Astrocyte (in vitro differentiated cells and primary cell): Measurements from ENCODE around the gene TRIO. TPM values are rescaled to one million over a fixed set of nuclear protein-coding genes. Genes with fewer than 3 reads are reported as not detected.

Experiments
- DNase-seq: peaks from one replicate; pipeline ENCODE4 v3.0.0-alpha.2; 2010; ENCODE audit warnings: low read depth
- FAIRE-seq: peaks from 2 replicates; lab custom pipeline; 2011; peaks lifted over from hg19 to GRCh38; lab: Jason Lieb, UNC
- H2AFZ ChIP-seq: 2 replicates; pipeline ENCODE4 v1.6.0; 2012; ENCODE audit warnings: low read depth, low read length, inconsistent platforms
- H3K27ac ChIP-seq: 2 replicates; pipeline ENCODE4 v1.5.1; 2011; ENCODE audit warnings: low read depth, low read length, inconsistent platforms
- H3K27me3 ChIP-seq: 2 replicates; pipeline ENCODE4 v1.6.0; 2011; ENCODE audit warnings: low read length, inconsistent platforms; ENCODE audit not compliant: insufficient read depth
- H3K36me3 ChIP-seq: 2 replicates; pipeline ENCODE4 v1.5.1; 2011; ENCODE audit warnings: low read length, inconsistent platforms; ENCODE audit not compliant: insufficient read depth
- H3K4me1 ChIP-seq: 2 replicates; pipeline ENCODE4 v1.5.1; 2011; ENCODE audit warnings: low read length, inconsistent platforms; ENCODE audit not compliant: insufficient read depth
- H3K4me2 ChIP-seq: 2 replicates; pipeline ENCODE4 v1.6.0; 2012; ENCODE audit warnings: low read length, inconsistent platforms
- H3K4me3 ChIP-seq: 2 replicates; pipeline ENCODE4 v1.5.1; 2011; ENCODE audit warnings: low read depth, mild to moderate bottlenecking, low read length, inconsistent platforms; ENCODE audit not compliant: insufficient read depth
- H3K79me2 ChIP-seq: 2 replicates; pipeline ENCODE4 v1.6.0; 2012; ENCODE audit warnings: mild to moderate bottlenecking, low read length, inconsistent platforms; ENCODE audit not compliant: insufficient read depth
- H3K9ac ChIP-seq: 2 replicates; pipeline ENCODE4 v1.6.0; 2012; ENCODE audit warnings: mild to moderate bottlenecking, low read length, inconsistent platforms
- H3K9me3 ChIP-seq: 2 replicates; pipeline ENCODE4 v1.5.1; 2012; ENCODE audit warnings: low read depth, mild to moderate bottlenecking, low read length, inconsistent platforms; ENCODE audit not compliant: insufficient read depth
- H4K20me1 ChIP-seq: 2 replicates; pipeline ENCODE4 v1.6.0; 2012; ENCODE audit warnings: low read length, inconsistent platforms; ENCODE audit not compliant: insufficient read depth
- H3K27ac Mint-ChIP-seq: one replicate; pipeline ENCODE4 v1.8.0; 2021; ENCODE audit warnings: mild to moderate bottlenecking, mixed read lengths; ENCODE audit not compliant: unreplicated experiment
- H3K27me3 Mint-ChIP-seq: one replicate; pipeline ENCODE4 v1.8.0; 2021; ENCODE audit warnings: low read depth, mixed read lengths; ENCODE audit not compliant: unreplicated experiment
- H3K36me3 Mint-ChIP-seq: one replicate; pipeline ENCODE4 v1.8.0; 2021; ENCODE audit warnings: low read depth, mixed read lengths; ENCODE audit not compliant: unreplicated experiment
- H3K4me1 Mint-ChIP-seq: one replicate; pipeline ENCODE4 v1.8.0; 2021; ENCODE audit warnings: low read depth, mixed read lengths; ENCODE audit not compliant: unreplicated experiment
- H3K4me3 Mint-ChIP-seq: one replicate; pipeline ENCODE4 v1.8.0; 2021; ENCODE audit warnings: mild to moderate bottlenecking, moderate library complexity, mixed read lengths; ENCODE audit not compliant: unreplicated experiment
- H3K9me3 Mint-ChIP-seq: one replicate; pipeline ENCODE4 v1.8.0; 2021; ENCODE audit warnings: mild to moderate bottlenecking, mixed read lengths; ENCODE audit not compliant: unreplicated experiment
- EZH2 ChIP-seq: IDR thresholded peaks from 2 replicates; pipeline ENCODE4 v1.6.1; 2012; ENCODE audit warnings: mild to moderate bottlenecking, low read length, inconsistent platforms; ENCODE audit not compliant: insufficient read depth
- total RNA-seq: library from RNA; stranded (reverse); gene quantifications from 2 replicates; pipeline ENCODE4 v1.2.1, GENCODE V29; 2021
- TF ChIP-seq, protein P1 (sequence below): IDR thresholded peaks from 2 replicates; pipeline ENCODE4 v1.5.1; 2011; ENCODE audit warnings: low read depth, mild to moderate bottlenecking, inconsistent platforms, low read length, moderate library complexity; ENCODE audit not compliant: insufficient read depth

TRIO gene
- total RNA-seq, 1 donor from 2014 or later = 347 TPM

DNA sequence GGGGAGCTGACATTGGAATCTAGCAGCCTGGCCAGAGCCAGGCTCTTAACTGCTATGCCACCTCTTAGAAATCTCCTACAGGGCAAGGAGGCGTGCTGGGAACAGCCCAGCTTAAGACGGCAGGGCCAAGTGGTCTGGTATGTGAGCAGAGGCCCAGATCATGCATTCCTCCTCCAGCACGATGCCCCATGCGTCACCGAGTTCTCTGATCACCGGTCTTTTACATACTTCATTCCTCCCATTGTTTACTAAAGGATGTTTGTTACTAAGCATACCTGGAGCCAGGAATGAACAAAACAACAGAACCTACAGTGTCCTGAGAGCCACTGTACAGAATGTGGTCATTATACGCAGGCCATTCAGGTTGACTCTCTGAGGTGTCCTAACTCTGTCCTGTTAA, 73.8 kb downstream of the TRIO start:
- Mint-ChIP-seq H3K4me1 (peaks cover 90% of the 10 kb centered on the region), H3K9me3 (no peaks in the 10 kb centered on the region), H3K36me3 (peaks cover 9% of the 10 kb centered on the region), H3K4me3 (no peak overlapping the region), H3K27ac (peak overlapping the region; percentile 65), H3K27me3 (no peaks in the 10 kb centered on the region)
- FAIRE-seq (no peak), DNase-seq (peak; percentile 73)
- Histone ChIP-seq H3K36me3 (peaks cover 9% of the 10 kb centered on the region), H3K79me2 (peaks cover 100% of the 10 kb centered on the region), H3K27ac (peak overlapping the region; percentile 29), H3K27me3 (no peaks in the 10 kb centered on the region), H4K20me1 (peaks cover 96% of the 10 kb centered on the region), H3K9ac (peak overlapping the region; percentile 15), H3K9me3 (no peaks in the 10 kb centered on the region), H3K4me2 (peak overlapping the region; percentile 7), H2AFZ (no peak overlapping the region), H3K4me1 (peaks cover 67% of the 10 kb centered on the region), H3K4me3 (no peak overlapping the region)
- TF ChIP-seq, protein P1, sequence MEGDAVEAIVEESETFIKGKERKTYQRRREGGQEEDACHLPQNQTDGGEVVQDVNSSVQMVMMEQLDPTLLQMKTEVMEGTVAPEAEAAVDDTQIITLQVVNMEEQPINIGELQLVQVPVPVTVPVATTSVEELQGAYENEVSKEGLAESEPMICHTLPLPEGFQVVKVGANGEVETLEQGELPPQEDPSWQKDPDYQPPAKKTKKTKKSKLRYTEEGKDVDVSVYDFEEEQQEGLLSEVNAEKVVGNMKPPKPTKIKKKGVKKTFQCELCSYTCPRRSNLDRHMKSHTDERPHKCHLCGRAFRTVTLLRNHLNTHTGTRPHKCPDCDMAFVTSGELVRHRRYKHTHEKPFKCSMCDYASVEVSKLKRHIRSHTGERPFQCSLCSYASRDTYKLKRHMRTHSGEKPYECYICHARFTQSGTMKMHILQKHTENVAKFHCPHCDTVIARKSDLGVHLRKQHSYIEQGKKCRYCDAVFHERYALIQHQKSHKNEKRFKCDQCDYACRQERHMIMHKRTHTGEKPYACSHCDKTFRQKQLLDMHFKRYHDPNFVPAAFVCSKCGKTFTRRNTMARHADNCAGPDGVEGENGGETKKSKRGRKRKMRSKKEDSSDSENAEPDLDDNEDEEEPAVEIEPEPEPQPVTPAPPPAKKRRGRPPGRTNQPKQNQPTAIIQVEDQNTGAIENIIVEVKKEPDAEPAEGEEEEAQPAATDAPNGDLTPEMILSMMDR = no peak
- TF ChIP-seq EZH2 = no peak

DNA sequence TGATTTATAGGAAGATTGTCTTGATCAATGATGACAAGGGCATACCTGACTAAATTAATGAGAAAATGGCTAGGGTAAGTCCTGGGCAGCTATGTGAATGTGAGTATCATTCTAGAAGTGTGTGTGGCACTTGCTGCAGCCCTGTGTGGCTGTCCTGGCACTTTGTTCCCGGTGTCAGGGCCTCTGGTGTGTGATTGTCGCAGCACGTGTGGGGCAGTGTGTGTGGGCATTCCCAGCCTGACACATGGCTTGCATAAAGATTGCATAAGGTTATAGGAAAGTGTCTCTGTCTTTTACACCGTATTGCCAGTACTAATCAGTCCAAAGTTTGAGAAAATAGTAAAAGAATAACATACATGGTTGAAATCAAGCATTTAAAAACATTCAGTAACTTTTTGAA, 74.4 kb downstream of the TRIO start:
- no peak overlapping the region for H2AFZ ChIP-seq
- DNase-seq = no peak
- H3K9ac ChIP-seq = peak overlapping the region; percentile 15
- H3K27me3 ChIP-seq = no peaks in the 10 kb centered on the region
- Mint-ChIP-seq H3K27me3 (no peaks in the 10 kb centered on the region), H3K27ac (peak overlapping the region; percentile 92), H3K9me3 (no peaks in the 10 kb centered on the region), H3K4me3 (peak overlapping the region; percentile 58), H3K36me3 (peaks cover 9% of the 10 kb centered on the region), H3K4me1 (peaks cover 87% of the 10 kb centered on the region)
- no peak overlapping the region for H3K4me3 ChIP-seq
- H3K4me1 ChIP-seq = peaks cover 62% of the 10 kb centered on the region
- H3K27ac ChIP-seq = peak overlapping the region; percentile 29
- H3K36me3 ChIP-seq = peaks cover 9% of the 10 kb centered on the region
- no peak for TF ChIP-seq EZH2
- TF ChIP-seq, protein P1 = no peak
- H4K20me1 ChIP-seq = peaks cover 95% of the 10 kb centered on the region
- peak overlapping the region; percentile 7 for H3K4me2 ChIP-seq
- H3K79me2 ChIP-seq = peaks cover 100% of the 10 kb centered on the region
- FAIRE-seq = no peak
- no peaks in the 10 kb centered on the region for H3K9me3 ChIP-seq

DNA sequence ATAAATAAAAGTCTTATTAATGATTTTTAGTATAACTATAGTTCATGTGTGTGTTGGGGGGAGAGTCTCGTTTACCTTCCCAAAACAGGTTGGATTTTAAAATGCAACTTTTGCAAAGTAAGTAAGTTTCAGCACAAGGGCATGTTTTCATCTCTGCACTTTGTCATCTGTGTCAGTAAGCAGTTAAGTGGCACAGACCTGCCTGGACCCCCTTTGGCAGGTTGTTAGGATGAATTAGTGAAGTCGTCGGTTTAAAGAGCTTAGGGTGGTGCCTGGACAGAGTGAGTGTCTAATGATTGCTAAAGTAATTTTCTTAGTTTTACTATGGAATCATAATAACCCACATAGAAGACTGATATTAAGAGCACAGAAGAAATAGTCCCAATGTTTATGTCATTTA, 74.9 kb downstream of the TRIO start:
- Histone ChIP-seq H4K20me1 (peaks cover 95% of the 10 kb centered on the region), H3K36me3 (peaks cover 9% of the 10 kb centered on the region), H3K27me3 (no peaks in the 10 kb centered on the region), H3K9ac (no peak overlapping the region), H3K79me2 (peaks cover 100% of the 10 kb centered on the region), H3K9me3 (no peaks in the 10 kb centered on the region), H3K4me2 (no peak overlapping the region), H2AFZ (no peak overlapping the region), H3K4me1 (peaks cover 58% of the 10 kb centered on the region), H3K27ac (no peak overlapping the region), H3K4me3 (no peak overlapping the region)
- DNase-seq = no peak
- H3K27me3 Mint-ChIP-seq = no peaks in the 10 kb centered on the region
- H3K4me1 Mint-ChIP-seq = peaks cover 87% of the 10 kb centered on the region
- H3K4me3 Mint-ChIP-seq = peak overlapping the region; percentile 15
- peak overlapping the region; percentile 92 for H3K27ac Mint-ChIP-seq
- no peak for FAIRE-seq
- peaks cover 9% of the 10 kb centered on the region for H3K36me3 Mint-ChIP-seq
- no peak for TF ChIP-seq EZH2
- TF ChIP-seq, protein P1 = no peak
- H3K9me3 Mint-ChIP-seq = no peaks in the 10 kb centered on the region
